HCT116 (cell line): ENCODE data around the gene PLEKHG3. TPM values are rescaled to one million over a fixed set of nuclear protein-coding genes. Genes with fewer than 3 reads are reported as not detected.

Source experiments
- ATAC-seq: fragments of 200-7000 bp; cut with Tn5 transposase; 2 replicates; pipeline ENCODE4 v1.9.1; 2020; ENCODE audit warnings: mild to moderate bottlenecking, moderate library complexity
- BruUV-seq: library from RNA; stranded (reverse); fragments of 400-500 nt; replicated peaks from 2 replicates; lab custom pipeline; 2021; lab: Mats Ljungman, UMichigan
- CTCF ChIA-PET: fragments of 300-600 bp; sonication (Branson Sonifier 250); formaldehyde crosslinking; loops from one replicate; lab custom pipeline; 2021; ENCODE audit warnings: antibody characterized with exemption; lab: Charles Lee
- POLR2A ChIA-PET: fragments of 300-600, 350-600 bp; sonication (Branson Sonifier 250); formaldehyde crosslinking; loops from one replicate; lab custom pipeline; 2021; ENCODE audit warnings: antibody characterized with exemption; lab: Charles Lee
- RAD21 ChIA-PET, 2 experiments: fragments of 300-600 bp; sonication (Branson Sonifier 250); formaldehyde crosslinking; loops; one replicate each; lab custom pipeline; 2023; ENCODE audit warnings: low total read pairs in 2 of 2; ENCODE audit not compliant: uncharacterized antibody in 2 of 2, unreplicated experiment in 2 of 2, low non-redundant PET in 1 of 2; lab: Charles Lee
- DNase-seq: peaks from one replicate; pipeline ENCODE4 v3.0.0-alpha.2; 2010; ENCODE audit warnings: low read depth, low spot score
- H2AFZ ChIP-seq: fragments of 200-600 bp; shearing (Covaris generic), sonication (generic); 2 replicates; pipeline ENCODE4 v1.6.1; 2017; ENCODE audit warnings: low read depth, mixed run types, mixed read lengths, antibody characterized with exemption, low read length; ENCODE audit not compliant: poor library complexity, severe bottlenecking
- H3K27ac ChIP-seq: 2 replicates; pipeline ENCODE4 v1.5.1; 2012; ENCODE audit warnings: low read depth, low read length
- H3K27me3 ChIP-seq: fragments of 200-600 bp; sonication (generic); 2 replicates; pipeline ENCODE4 v1.6.1; 2016; ENCODE audit warnings: mixed run types, low read length, mixed read lengths; ENCODE audit not compliant: insufficient read depth
- H3K36me3 ChIP-seq, 2 experiments: fragments of 200-500 bp in 1 of 2; fragments of 200-600 bp in 1 of 2; sonication (Bioruptor generic) in 1 of 2; sonication (generic) in 1 of 2; 2 replicates each; pipeline versions ENCODE4 v1.5.1 to v1.6.1; 2014 to 2016; ENCODE audit warnings: low read length in 2 of 2, inconsistent platforms in 1 of 2, mixed read lengths in 1 of 2, mixed run types in 1 of 2; ENCODE audit not compliant: insufficient read depth in 2 of 2, control insufficient read depth in 1 of 2
- H3K4me1 ChIP-seq, 2 experiments: fragments of 200-600 bp in 1 of 2; sonication (generic) in 1 of 2; 2 replicates each; pipeline versions ENCODE4 v1.5.1 to v1.6.1; 2012 to 2017; ENCODE audit warnings: low read length in 2 of 2, inconsistent platforms in 1 of 2, mild to moderate bottlenecking in 1 of 2, mixed read lengths in 1 of 2, mixed run types in 1 of 2, moderate library complexity in 1 of 2; ENCODE audit not compliant: insufficient read depth in 2 of 2, control insufficient read depth in 1 of 2
- H3K4me2 ChIP-seq: fragments of 200-600 bp; sonication (generic); 2 replicates; pipeline ENCODE4 v1.6.1; 2017; ENCODE audit warnings: mixed run types, low read length, mixed read lengths
- H3K4me3 ChIP-seq, 2 experiments: fragments of 200-600 bp in 1 of 2; sonication (generic) in 1 of 2; replicated peaks in 1 of 2; 2 replicates each; pipeline ENCODE4 v1.5.1; 2011 to 2016; ENCODE audit warnings: low read length in 2 of 2, control low read depth in 1 of 2, low read depth in 1 of 2, mild to moderate bottlenecking in 1 of 2, mixed read lengths in 1 of 2, mixed run types in 1 of 2
- H3K79me2 ChIP-seq: fragments of 200-600 bp; sonication (generic); 2 replicates; pipeline ENCODE4 v1.6.1; 2017; ENCODE audit warnings: mild to moderate bottlenecking, mixed run types, low read length, moderate library complexity, mixed read lengths; ENCODE audit not compliant: insufficient read depth
- H3K9ac ChIP-seq: fragments of 200-600 bp; sonication (generic); 2 replicates; pipeline ENCODE4 v1.6.1; 2016; ENCODE audit warnings: low read length, mixed read lengths
- H3K9me2 ChIP-seq: fragments of 200-600 bp; sonication (generic), shearing (Covaris generic); 2 replicates; pipeline ENCODE4 v1.6.1; 2017; ENCODE audit warnings: mixed run types, mild to moderate bottlenecking, moderate library complexity; ENCODE audit not compliant: insufficient read depth
- H3K9me3 ChIP-seq, 2 experiments: fragments of 200-500 bp in 1 of 2; fragments of 200-600 bp in 1 of 2; sonication (Bioruptor generic) in 1 of 2; sonication (generic) in 1 of 2; 2 replicates each; pipeline ENCODE4 v1.6.1; 2014 to 2017; ENCODE audit warnings: low read length in 2 of 2, mixed read lengths in 2 of 2, inconsistent platforms in 1 of 2, low read depth in 1 of 2, mild to moderate bottlenecking in 1 of 2, mixed run types in 1 of 2, moderate library complexity in 1 of 2; ENCODE audit not compliant: control insufficient read depth in 1 of 2, insufficient read depth in 1 of 2
- H4K20me1 ChIP-seq: fragments of 200-600 bp; sonication (generic), shearing (Covaris generic); 2 replicates; pipeline ENCODE4 v1.6.1; 2017; ENCODE audit warnings: mixed run types, mild to moderate bottlenecking, moderate library complexity; ENCODE audit not compliant: insufficient read depth
- ELF1 ChIP-seq: IDR thresholded peaks from 2 replicates; pipeline ENCODE4 v1.6.1; 2012; ENCODE audit warnings: low read depth, borderline replicate concordance
- FOSL1 ChIP-seq: IDR thresholded peaks from 2 replicates; pipeline ENCODE4 v1.6.1; 2012; ENCODE audit warnings: low read depth
- POLR2A ChIP-seq: IDR thresholded peaks from 2 replicates; pipeline ENCODE4 v1.7.0; 2011; ENCODE audit warnings: borderline replicate concordance; ENCODE audit not compliant: insufficient read depth, insufficient read length; ENCODE audit errors: extremely low read depth
- RAD21 ChIP-seq: IDR thresholded peaks from 2 replicates; pipeline ENCODE4 v1.6.1; 2012; ENCODE audit warnings: low read depth, mild to moderate bottlenecking
- SIN3A ChIP-seq: IDR thresholded peaks from 2 replicates; pipeline ENCODE4 v1.6.1; 2012; ENCODE audit warnings: low read depth
- ZFX ChIP-seq: fragments of 450-650 bp; IDR thresholded peaks from 2 replicates; pipeline ENCODE4 v1.6.1; 2017
- ZNF274 ChIP-seq: fragments of 200-500 bp; sonication (Bioruptor generic); IDR thresholded peaks from 2 replicates; pipeline ENCODE4 v1.6.1; 2014; ENCODE audit warnings: mild to moderate bottlenecking, low read depth, low read length, inconsistent platforms
- intact Hi-C: fragments of 100-400 bp; cut with micrococcal nuclease; formaldehyde crosslinking; loops from 2 replicates; pipeline ENCODE4 v1.10.0; 2022
- total RNA-seq: library from RNA; stranded (reverse); gene quantifications from one replicate; pipeline ENCODE4 v1.2.1, GENCODE V29; 2021; ENCODE audit not compliant: unreplicated experiment
- TF ChIP-seq, protein P1 (sequence below): IDR thresholded peaks from 2 replicates; pipeline ENCODE4 v1.6.1; 2012; ENCODE audit warnings: low read depth
- TF ChIP-seq, protein P2 (sequence below), 3 experiments: fragments of 200-600 bp in 1 of 3; sonication (generic) in 1 of 3; IDR thresholded peaks in 2 of 3; conservative IDR thresholded peaks in 1 of 3; 2 replicates each; pipeline ENCODE4 v1.5.1; 2012 to 2017; ENCODE audit warnings: low read depth in 2 of 3, low read length in 2 of 3, antibody characterized with exemption in 1 of 3, borderline replicate concordance in 1 of 3, control low read depth in 1 of 3, mild to moderate bottlenecking in 1 of 3, mixed read lengths in 1 of 3, mixed run types in 1 of 3, moderate library complexity in 1 of 3; ENCODE audit not compliant: insufficient read depth in 1 of 3

Gene PLEKHG3
- total RNA-seq, 1 experiment from 2014 or later = 55.6 TPM

DNA sequence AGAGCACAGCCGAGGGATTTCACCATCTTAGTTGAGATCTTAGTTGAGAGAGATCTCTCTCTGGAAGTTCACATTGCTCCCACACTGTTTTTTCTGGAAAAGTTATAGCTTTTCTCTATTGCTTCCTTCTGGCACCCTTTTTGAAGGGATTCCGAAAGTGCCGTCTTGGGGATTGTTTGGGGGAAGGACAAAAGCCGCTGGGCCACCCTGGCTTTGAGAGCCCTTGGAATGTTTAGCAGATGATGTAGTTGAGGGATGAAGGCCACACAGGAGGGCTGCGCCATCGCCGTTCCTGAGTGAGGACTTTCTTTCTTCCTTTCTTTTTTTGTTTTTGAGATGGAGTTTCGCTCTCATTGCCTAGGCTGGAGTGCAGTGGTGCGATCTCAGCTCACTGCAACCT lies 17.7 kb downstream of the PLEKHG3 start:
- POLR2A ChIA-PET = no interaction called here
- intact Hi-C loops = loop anchor here (2.0 kb wide), 1 partner anchor 17 kb away; the partner anchor contains the start of gene PLEKHG3

DNA sequence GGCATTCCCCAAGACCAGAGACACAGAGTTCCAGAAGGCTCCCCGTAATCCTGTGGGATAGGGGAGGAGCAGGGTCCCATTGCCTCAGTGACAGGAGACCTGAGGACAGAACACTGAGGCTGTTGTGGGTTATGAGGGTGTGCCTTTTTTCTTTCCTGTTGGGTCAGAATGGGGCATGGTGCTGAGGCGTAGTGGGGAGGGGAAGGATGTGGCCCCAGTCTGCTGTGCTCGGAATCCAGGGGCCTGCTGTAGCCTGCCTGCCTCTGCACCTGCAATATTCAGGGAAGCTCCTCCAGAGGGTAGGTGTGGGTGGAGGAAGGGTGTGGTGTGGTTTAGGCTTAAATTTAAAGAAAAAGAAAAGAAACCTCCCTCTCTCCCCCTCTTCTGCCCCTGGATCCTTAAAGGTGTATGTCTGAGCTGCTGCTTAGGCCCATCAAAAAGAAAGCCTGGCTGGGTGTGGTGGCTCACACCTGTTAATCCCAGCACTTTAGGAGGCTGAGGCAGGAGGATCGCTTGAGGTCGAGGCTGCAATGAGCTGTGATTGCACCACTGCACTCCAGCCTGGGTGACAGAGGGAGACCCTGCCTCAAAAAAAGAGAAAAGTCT lies 18.7 kb downstream of the PLEKHG3 start:
- no peak for DNase-seq
- no peaks in the 10 kb centered on the region for H3K9me2 ChIP-seq
- no peaks in the 10 kb centered on the region for H3K27me3 ChIP-seq
- POLR2A ChIA-PET = no interaction called here
- no peaks in the 10 kb centered on the region for H3K9me3 ChIP-seq
- H3K4me1 ChIP-seq = peaks cover 85 to 93% of the 10 kb centered on the region in 2 experiments
- intact Hi-C loops = no loop called here
- no peak overlapping the region for H3K4me3 ChIP-seq
- no peak overlapping the region; the same call in 1 of the 2 replicates for H3K27ac ChIP-seq
- peaks cover 4% of the 10 kb centered on the region; the same call in 1 of the 2 replicates for H4K20me1 ChIP-seq
- peaks cover 95% of the 10 kb centered on the region for H3K79me2 ChIP-seq
- H3K4me2 ChIP-seq = peak overlapping the region; percentile 89
- H2AFZ ChIP-seq = no peak overlapping the region
- no TSS peak for BruUV-seq
- RAD21 ChIA-PET = no interaction called here
- H3K9ac ChIP-seq = peak overlapping the region; percentile 21; the same call in 1 of the 2 replicates
- H3K36me3 ChIP-seq = peaks cover under 1 to 5% of the 10 kb centered on the region in 2 experiments; a peak in 2 of 4 replicates
- CTCF ChIA-PET = no interaction called here
- ATAC-seq = no peak
- no peak for TF ChIP-seq ZFX
- no peak for TF ChIP-seq ZNF274
- TF ChIP-seq, protein P1, sequence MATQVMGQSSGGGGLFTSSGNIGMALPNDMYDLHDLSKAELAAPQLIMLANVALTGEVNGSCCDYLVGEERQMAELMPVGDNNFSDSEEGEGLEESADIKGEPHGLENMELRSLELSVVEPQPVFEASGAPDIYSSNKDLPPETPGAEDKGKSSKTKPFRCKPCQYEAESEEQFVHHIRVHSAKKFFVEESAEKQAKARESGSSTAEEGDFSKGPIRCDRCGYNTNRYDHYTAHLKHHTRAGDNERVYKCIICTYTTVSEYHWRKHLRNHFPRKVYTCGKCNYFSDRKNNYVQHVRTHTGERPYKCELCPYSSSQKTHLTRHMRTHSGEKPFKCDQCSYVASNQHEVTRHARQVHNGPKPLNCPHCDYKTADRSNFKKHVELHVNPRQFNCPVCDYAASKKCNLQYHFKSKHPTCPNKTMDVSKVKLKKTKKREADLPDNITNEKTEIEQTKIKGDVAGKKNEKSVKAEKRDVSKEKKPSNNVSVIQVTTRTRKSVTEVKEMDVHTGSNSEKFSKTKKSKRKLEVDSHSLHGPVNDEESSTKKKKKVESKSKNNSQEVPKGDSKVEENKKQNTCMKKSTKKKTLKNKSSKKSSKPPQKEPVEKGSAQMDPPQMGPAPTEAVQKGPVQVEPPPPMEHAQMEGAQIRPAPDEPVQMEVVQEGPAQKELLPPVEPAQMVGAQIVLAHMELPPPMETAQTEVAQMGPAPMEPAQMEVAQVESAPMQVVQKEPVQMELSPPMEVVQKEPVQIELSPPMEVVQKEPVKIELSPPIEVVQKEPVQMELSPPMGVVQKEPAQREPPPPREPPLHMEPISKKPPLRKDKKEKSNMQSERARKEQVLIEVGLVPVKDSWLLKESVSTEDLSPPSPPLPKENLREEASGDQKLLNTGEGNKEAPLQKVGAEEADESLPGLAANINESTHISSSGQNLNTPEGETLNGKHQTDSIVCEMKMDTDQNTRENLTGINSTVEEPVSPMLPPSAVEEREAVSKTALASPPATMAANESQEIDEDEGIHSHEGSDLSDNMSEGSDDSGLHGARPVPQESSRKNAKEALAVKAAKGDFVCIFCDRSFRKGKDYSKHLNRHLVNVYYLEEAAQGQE = no peak
- TF ChIP-seq ELF1 = no peak
- TF ChIP-seq SIN3A = no peak
- TF ChIP-seq POLR2A = no peak
- no peak for TF ChIP-seq FOSL1

More for the DNA sequence above, 17.7 kb downstream of the PLEKHG3 start:
- DNase-seq (no peak), ATAC-seq (no peak)
- Histone ChIP-seq H4K20me1 (peaks cover 2% of the 10 kb centered on the region; the same call in 1 of the 2 replicates), H3K27me3 (no peaks in the 10 kb centered on the region), H3K4me1 (peaks cover 93 to 100% of the 10 kb centered on the region in 2 experiments), H3K9me3 (no peaks in the 10 kb centered on the region), H3K4me2 (peak overlapping the region; percentile 70), H3K4me3 (no peak overlapping the region), H3K9ac (peak overlapping the region; percentile 42), H3K36me3 (no peaks in the 10 kb centered on the region), H2AFZ (no peak overlapping the region), H3K79me2 (peaks cover 98% of the 10 kb centered on the region), H3K9me2 (no peaks in the 10 kb centered on the region), H3K27ac (peak overlapping the region; percentile 76; the same call in 1 of the 2 replicates)
- no peak for TF ChIP-seq ELF1
- TF ChIP-seq RAD21 = no peak
- TF ChIP-seq, protein P2, sequence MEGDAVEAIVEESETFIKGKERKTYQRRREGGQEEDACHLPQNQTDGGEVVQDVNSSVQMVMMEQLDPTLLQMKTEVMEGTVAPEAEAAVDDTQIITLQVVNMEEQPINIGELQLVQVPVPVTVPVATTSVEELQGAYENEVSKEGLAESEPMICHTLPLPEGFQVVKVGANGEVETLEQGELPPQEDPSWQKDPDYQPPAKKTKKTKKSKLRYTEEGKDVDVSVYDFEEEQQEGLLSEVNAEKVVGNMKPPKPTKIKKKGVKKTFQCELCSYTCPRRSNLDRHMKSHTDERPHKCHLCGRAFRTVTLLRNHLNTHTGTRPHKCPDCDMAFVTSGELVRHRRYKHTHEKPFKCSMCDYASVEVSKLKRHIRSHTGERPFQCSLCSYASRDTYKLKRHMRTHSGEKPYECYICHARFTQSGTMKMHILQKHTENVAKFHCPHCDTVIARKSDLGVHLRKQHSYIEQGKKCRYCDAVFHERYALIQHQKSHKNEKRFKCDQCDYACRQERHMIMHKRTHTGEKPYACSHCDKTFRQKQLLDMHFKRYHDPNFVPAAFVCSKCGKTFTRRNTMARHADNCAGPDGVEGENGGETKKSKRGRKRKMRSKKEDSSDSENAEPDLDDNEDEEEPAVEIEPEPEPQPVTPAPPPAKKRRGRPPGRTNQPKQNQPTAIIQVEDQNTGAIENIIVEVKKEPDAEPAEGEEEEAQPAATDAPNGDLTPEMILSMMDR (IDR thresholded peaks at IDR 0.05 in 2 of 3, conservative IDR thresholded peaks at IDR 0.05 in 1 of 3; ENCODE audit: borderline replicate concordance in 1 of 3, insufficient read depth in 1 of 3, low read depth in 2 of 3, low read length in 2 of 3) = no peak
- BruUV-seq = no TSS peak
- RAD21 ChIA-PET = interaction anchor here in 1 of 2 experiments (1.1 kb wide), 1 partner anchor 18 kb away, joined by 3 read pairs; the partner anchor contains the start of gene PLEKHG3
- CTCF ChIA-PET = no interaction called here
